BJ (cell line): Measurements from ENCODE around the gene TGFBR3L. TPM values are rescaled to one million over a fixed set of nuclear protein-coding genes. Genes with fewer than 3 reads are reported as not detected.

Experiments used
- CTCF ChIA-PET: fragments of 350-600 bp; formaldehyde crosslinking; extraction: SDS; loops from one replicate; lab custom pipeline; 2021; ENCODE audit warnings: antibody characterized with exemption, inconsistent platforms; lab: Yijun Ruan, JAX
- POLR2A ChIA-PET: fragments of 300-600 bp; sonication (Branson Sonifier 250); formaldehyde crosslinking; extraction: SDS; loops from one replicate; lab custom pipeline; 2021; ENCODE audit warnings: antibody characterized with exemption; lab: Charles Lee
- DNase-seq: peaks from one replicate; pipeline ENCODE4 v3.0.0-alpha.2; 2011; ENCODE audit warnings: low read depth
- H3K27me3 ChIP-seq: 2 replicates; pipeline ENCODE4 v1.6.0; 2011; ENCODE audit warnings: low read length; ENCODE audit not compliant: control insufficient read depth, insufficient read depth
- H3K36me3 ChIP-seq: 2 replicates; pipeline ENCODE4 v1.5.1; 2011; ENCODE audit warnings: low read length; ENCODE audit not compliant: control insufficient read depth, insufficient read depth
- H3K4me3 ChIP-seq: 2 replicates; pipeline ENCODE4 v1.5.1; 2011; ENCODE audit warnings: low read depth, mild to moderate bottlenecking, control low read depth, low read length
- polyA plus RNA-seq: library from polyadenylated mRNA; depleted of rRNA; stranded (reverse); fragments of >200 nt; gene quantifications from 2 replicates; pipeline ENCODE4 v1.2.3, GENCODE V29; 2011
- TF ChIP-seq, protein P1 (sequence below): IDR thresholded peaks from 2 replicates; pipeline ENCODE4 v1.5.1; 2011; ENCODE audit warnings: low read depth, mild to moderate bottlenecking, control low read depth, inconsistent platforms, low read length, moderate library complexity; ENCODE audit not compliant: insufficient read depth

The TGFBR3L gene
- polyA plus RNA-seq, 1 experiment: 0.50 TPM

DNA sequence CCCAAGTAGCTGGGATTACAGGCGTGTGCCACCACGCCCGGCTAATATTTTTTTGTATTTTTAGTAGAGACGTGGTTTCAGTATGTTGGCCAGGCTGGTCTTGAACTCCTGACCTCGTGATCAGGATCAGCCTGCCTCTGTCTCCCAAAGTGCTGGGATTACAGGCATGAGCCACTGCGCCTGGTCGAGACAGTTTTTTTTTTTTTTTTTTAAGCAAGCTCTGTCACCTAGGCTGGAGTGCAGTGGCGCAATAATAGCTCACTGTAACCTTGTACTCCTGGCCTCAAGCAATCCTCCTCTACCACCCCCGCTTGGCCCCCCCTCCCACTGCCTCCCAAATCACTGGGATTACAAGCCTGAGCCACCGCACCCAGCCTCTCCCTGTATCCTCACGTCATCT lies 17.3 kb upstream of the TGFBR3L start:
- POLR2A ChIA-PET: interaction anchor here (0.8 kb wide), 1 partner anchor 31 kb away, joined by 14 read pairs; no protein-coding TSS in a partner anchor
- Histone ChIP-seq H3K36me3 (peaks cover 4% of the 10 kb centered on the region), H3K4me3 (no peak overlapping the region), H3K27me3 (no peaks in the 10 kb centered on the region)
- CTCF ChIA-PET: interaction anchor here (1.7 kb wide), 1 partner anchor 26 kb away, joined by 4 read pairs; no protein-coding TSS in a partner anchor
- TF ChIP-seq, protein P1, sequence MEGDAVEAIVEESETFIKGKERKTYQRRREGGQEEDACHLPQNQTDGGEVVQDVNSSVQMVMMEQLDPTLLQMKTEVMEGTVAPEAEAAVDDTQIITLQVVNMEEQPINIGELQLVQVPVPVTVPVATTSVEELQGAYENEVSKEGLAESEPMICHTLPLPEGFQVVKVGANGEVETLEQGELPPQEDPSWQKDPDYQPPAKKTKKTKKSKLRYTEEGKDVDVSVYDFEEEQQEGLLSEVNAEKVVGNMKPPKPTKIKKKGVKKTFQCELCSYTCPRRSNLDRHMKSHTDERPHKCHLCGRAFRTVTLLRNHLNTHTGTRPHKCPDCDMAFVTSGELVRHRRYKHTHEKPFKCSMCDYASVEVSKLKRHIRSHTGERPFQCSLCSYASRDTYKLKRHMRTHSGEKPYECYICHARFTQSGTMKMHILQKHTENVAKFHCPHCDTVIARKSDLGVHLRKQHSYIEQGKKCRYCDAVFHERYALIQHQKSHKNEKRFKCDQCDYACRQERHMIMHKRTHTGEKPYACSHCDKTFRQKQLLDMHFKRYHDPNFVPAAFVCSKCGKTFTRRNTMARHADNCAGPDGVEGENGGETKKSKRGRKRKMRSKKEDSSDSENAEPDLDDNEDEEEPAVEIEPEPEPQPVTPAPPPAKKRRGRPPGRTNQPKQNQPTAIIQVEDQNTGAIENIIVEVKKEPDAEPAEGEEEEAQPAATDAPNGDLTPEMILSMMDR: no peak
- DNase-seq: no peak

DNA sequence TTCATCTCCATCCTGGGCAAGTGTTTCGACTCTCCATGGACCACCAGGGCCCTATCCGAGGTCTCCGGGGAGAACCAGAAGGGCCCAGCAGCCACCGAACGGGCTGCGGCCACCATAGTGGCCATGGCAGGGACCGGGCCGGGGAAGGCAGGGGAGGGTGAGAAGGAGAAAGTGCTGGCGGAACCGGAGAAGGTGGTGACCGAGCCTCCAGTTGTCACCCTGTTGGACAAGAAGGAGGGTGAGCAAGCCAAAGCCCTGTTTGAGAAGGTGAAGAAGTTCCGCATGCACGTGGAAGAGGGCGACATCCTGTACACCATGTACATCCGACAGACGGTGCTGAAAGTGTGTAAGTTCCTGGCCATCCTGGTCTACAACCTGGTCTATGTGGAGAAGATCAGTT lies 15.7 kb upstream of the TGFBR3L start:
- TF ChIP-seq, protein P1: no peak
- Histone ChIP-seq H3K36me3 (peaks cover 4% of the 10 kb centered on the region), H3K27me3 (no peaks in the 10 kb centered on the region), H3K4me3 (no peak overlapping the region)
- ChIA-PET POLR2A (no interaction called here), CTCF (interaction anchor here (1.6 to 1.9 kb wide), 2 partner anchors 21 to 47 kb away, joined by 3 to 6 read pairs; partner anchors contain the start of gene SNAPC2)
- DNase-seq: no peak

DNA sequence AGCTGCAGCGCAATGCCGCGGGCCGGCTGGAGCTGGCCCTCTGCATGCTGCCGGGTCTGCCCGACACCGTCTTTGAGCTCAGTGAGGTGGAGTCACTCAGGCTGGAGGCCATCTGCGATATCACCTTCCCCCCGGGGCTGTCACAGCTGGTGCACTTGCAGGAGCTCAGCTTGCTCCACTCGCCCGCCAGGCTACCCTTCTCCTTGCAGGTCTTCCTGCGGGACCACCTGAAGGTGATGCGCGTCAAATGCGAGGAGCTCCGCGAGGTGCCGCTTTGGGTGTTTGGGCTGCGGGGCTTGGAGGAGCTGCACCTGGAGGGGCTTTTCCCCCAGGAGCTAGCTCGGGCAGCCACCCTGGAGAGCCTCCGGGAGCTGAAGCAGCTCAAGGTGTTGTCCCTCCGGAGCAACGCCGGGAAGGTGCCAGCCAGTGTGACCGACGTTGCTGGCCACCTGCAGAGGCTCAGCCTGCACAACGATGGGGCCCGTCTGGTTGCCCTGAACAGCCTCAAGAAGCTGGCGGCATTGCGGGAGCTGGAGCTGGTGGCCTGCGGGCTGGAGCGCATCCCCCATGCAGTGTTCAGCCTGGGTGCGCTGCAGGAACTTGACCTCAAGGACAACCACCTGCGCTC lies 14.8 kb upstream of the TGFBR3L start:
- DNase-seq: no peak
- H3K4me3 ChIP-seq: no peak overlapping the region
- TF ChIP-seq, protein P1: no peak
- no peaks in the 10 kb centered on the region for H3K27me3 ChIP-seq
- CTCF ChIA-PET: interaction anchor here (1.0 to 1.9 kb wide), 4 partner anchors 9 to 48 kb away, joined by 3 to 6 read pairs (median 4); no protein-coding TSS in a partner anchor
- peaks cover 4% of the 10 kb centered on the region for H3K36me3 ChIP-seq
- POLR2A ChIA-PET: no interaction called here

GRCh38 chr19:7900401-7900870 lies 14.2 kb upstream of the TGFBR3L start:
- CTCF ChIA-PET: interaction anchor here (0.6 to 1.3 kb wide), 5 partner anchors 10 to 46 kb away, joined by 3 to 4 read pairs (median 3); no protein-coding TSS in a partner anchor
- TF ChIP-seq, protein P1: no peak
- H3K4me3 ChIP-seq: no peak overlapping the region
- no peaks in the 10 kb centered on the region for H3K27me3 ChIP-seq
- no peak for DNase-seq
- POLR2A ChIA-PET: no interaction called here
- H3K36me3 ChIP-seq: peaks cover 5% of the 10 kb centered on the region

GRCh38 chr19:7900931-7901330 lies 13.7 kb upstream of the TGFBR3L start:
- no peak overlapping the region for H3K4me3 ChIP-seq
- peaks cover 7% of the 10 kb centered on the region for H3K36me3 ChIP-seq
- no peaks in the 10 kb centered on the region for H3K27me3 ChIP-seq
- ChIA-PET POLR2A (no interaction called here), CTCF (interaction anchor here (0.6 to 1.5 kb wide), 6 partner anchors 10 to 101 kb away, joined by 3 to 4 read pairs (median 3); no protein-coding TSS in a partner anchor)
- TF ChIP-seq, protein P1: no peak
- DNase-seq: no peak
